ENCODE data around the gene SAMD4A.

Gene SAMD4A

GRCh38 chr14:54675236-54676128 lies 108.6 kb downstream of the SAMD4A start:
- in situ Hi-C loops (cut with MboI; ENCODE audit: low sequenced_read_pairs), result no loop called here

GRCh38 chr14:54676812-54677708 lies 110.1 kb downstream of the SAMD4A start:
- in situ Hi-C loops (cut with MboI; ENCODE audit: low sequenced_read_pairs), result no loop called here

DNA sequence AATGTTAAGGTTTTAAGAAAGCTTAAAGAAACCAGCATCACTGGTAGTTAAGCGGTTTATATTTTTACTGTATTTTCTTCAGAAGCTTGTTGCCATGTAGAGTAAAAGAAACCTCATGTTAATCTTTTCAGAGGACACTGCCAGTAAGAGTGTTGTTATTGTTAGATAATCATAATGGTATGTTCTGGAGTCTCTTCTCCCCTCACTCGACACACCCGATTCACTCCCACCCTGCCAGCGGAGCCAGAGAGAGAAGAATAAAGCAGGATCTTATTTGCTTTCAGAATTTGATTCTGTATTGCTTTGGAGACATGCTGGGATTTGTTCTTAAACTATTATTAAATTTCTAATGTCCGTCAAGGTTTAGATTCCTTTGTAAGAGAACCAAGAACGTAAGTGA lies 113.7 kb downstream of the SAMD4A start:
- in situ Hi-C loops (cut with MboI; ENCODE audit: low sequenced_read_pairs), result no loop called here

- in situ Hi-C loops (cut with MboI; ENCODE audit: low sequenced_read_pairs), result no loop called here
These were observed 114.9 kb downstream of the SAMD4A start for GRCh38 chr14:54681811-54682261.

- in situ Hi-C loops (cut with MboI; ENCODE audit: low sequenced_read_pairs), result no loop called here
These were observed 115.7 kb downstream of the SAMD4A start for GRCh38 chr14:54682578-54682977.

DNA sequence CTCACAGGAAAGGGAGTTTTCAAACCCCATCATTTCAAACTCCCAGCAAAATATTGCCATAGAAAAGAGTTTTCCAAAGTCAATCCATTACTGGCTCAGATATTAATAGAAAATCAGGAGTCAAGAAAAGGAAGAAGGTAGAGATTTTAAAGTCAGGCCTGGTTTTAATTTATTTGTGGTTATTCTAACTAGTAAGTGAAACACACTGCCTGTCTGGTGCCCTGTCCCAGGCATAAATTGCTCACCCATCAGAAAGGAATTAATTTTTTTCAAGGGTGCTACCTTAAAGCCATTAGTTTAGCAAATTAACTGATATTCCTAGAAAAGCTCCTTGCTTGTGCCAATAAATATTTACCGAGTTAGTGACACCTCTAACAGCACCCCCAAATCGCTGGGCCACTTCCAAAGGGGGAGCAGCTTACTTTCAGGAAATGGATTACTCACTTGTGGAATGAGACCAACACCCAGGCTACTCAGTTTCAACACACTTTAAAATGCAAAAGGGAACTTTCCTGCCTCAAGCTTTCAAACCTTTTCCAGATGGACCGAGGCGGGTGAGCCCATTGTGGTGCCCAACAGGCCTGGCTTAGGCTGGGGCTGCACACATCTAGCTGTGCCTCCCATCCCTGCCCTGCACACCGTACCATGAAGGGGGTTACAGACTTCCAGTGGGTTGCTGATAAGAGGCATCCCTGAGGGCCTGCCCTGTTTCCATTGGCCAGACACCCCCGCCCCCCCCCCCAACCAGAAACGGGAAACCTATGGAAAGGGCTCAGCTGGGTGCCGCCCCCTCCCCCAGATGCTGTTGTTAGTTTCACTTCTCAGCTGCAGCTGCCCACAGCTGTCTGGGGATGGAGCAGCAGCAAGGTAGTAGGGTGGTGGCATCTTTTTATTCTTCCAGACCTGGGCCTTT lies 117.2 kb downstream of the SAMD4A start:
- in situ Hi-C loops (cut with MboI; ENCODE audit: low sequenced_read_pairs), result no loop called here

GRCh38 chr14:54685286-54685845 lies 118.4 kb downstream of the SAMD4A start:
- in situ Hi-C loops (cut with MboI; ENCODE audit: low sequenced_read_pairs), result no loop called here

DNA sequence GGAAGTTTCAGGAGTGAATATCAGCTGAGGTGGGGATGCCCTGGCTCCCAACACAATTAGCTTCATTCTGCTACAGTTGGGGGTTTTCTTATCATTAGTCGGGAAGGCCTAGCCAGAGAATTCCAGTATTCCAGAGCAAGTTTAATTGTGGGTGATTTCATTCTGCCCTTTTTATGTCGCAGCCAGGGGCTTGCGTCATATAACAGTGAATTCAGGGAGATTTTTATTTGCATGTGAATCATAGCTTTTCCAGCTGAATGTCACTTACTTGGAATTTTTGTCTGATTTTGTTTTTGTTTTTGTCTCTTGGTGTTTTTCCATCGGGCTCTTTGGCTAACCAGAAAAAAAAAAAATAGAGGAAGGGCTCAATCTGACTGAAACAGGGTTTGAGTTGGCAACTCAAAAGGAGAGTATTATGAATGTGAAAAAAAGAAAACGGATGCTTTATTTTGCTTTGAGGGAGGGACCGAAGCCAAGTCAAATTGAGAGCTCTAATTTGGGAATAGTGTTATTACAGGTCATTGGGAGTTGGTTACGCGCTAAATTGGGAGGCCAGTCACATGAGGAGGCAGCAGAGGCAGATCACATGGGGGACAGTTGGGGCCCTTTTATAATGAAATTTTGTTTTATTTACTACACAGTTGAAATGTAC lies 119.4 kb downstream of the SAMD4A start:
- in situ Hi-C loops (cut with MboI; ENCODE audit: low sequenced_read_pairs), result no loop called here

DNA sequence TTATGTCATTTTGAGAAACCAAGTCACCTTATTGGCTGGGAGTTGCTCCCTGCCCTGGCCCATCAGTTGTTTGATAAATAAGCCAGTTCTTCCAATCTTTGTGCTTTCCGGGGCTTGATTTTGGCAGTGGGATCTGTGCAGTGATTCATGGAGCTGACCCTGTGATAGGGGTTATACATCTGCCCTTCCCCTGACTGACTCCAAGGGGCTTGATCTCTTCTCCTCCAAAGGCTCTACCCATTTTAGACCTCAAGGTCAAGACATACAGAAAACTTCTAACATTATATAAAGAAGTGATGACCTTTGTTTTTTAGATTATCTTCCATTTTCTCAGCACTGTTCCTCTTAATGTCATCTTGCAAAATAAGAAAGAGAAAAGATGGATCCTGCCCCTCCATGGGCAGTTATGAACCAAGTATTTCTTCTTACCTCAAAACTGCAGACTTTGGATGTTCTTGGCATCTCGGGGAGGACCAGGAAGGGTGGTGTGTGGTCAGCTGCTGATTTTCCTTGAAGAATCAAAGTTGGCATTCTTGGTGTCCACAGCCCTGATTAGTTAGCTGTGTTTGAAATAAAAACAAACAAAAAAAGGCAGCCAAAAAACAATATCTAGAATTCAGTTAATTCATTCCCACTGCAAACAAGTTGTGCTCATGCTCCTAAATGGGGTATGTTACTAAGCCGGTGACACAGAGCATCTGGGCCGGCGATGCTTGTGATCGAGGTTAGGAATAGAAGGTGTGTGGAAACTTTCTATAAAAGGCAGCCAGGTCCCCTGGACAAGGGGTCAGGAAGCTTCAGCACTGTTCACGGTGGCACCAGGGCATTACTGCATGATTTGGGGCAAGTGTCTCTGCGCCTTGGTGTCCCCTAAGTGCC lies 120.2 kb downstream of the SAMD4A start:
- in situ Hi-C loops (cut with MboI; ENCODE audit: low sequenced_read_pairs), result no loop called here

GRCh38 chr14:54687750-54688119 lies 120.8 kb downstream of the SAMD4A start:
- in situ Hi-C loops (cut with MboI; ENCODE audit: low sequenced_read_pairs), result no loop called here

DNA sequence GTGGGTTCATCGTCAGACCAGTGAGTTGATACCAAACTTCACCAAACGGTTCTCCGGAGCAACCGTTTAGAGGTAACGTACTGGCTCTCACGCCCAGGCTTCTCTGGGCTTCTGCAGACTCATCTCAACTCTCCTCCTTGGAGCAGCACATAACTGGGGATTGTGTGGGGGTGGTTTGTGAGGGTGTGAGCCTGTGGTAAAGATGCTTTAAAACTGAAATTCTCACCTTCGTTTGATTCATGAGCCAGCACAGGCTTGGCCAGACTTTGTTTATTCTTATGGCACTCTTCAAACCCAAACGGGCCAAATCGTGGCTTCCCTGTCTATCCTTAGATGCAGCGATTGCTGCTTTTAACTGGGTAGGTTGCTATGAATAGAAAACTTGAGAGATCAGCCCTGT lies 121.3 kb downstream of the SAMD4A start:
- in situ Hi-C loops (cut with MboI; ENCODE audit: low sequenced_read_pairs), result no loop called here

GRCh38 chr14:54689928-54690327 lies 123.0 kb downstream of the SAMD4A start:
- in situ Hi-C loops (cut with MboI; ENCODE audit: low sequenced_read_pairs), result no loop called here

GRCh38 chr14:54690887-54691286 lies 124.0 kb downstream of the SAMD4A start:
- in situ Hi-C loops (cut with MboI; ENCODE audit: low sequenced_read_pairs), result no loop called here

DNA sequence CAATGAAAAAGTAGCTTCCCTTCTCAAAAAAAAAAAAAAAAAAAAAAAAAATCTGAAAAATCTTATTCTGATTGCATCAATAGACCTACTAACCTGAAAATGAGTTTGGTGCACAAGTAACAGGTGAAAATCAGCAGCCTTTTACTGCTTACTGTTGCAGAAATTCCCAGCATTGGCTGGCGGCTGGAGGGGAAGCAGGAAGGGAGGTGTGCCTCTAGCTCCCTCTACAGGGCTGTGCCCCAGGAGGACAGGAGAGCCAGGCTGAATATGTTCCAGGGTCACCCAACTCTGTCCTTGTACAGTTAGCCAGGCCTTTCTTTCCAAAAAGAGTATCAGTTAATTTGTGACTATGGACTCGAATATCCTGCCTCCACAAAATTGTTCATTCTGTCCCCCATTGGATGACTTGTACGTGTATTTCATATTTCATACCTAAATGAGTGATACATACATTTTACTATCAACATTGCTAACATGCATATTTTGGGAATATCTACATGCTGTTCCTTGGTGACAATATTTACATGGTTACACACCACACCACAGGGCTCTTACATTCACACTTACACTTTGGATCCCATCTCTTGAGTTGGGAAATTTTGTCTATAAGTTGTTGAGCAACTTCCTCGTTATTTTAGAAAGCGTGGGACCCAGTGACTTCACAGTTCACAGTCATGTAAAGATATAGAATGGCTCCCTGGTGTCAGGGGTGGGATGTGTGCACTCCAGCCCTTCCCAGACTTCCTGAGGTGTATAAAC lies 124.8 kb downstream of the SAMD4A start:
- in situ Hi-C loops (cut with MboI; ENCODE audit: low sequenced_read_pairs), result no loop called here

DNA sequence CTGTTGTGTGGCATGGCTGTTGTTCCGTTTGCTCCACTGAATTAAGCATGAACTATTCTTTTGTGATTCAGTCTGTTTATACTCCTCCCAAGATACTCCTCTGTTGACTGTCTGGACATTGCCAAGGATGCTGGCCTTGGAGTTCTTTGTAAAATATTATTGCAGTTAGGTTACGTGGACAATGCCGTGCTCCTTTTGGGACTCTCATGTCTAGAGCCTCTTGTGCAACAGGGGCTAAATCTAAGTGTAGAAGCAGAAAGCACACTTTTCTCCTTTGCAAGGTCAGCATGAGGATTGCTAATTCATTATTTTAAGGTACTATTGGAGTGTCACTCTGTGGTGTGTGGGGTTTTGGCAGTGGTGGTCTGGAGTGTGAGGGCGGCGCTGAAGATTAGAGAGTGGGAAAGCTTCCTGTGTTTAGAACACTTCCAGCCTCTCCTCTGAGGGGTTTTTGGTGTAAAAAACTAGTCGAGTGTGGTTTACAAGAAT lies 125.4 kb downstream of the SAMD4A start:
- in situ Hi-C loops (cut with MboI; ENCODE audit: low sequenced_read_pairs), result no loop called here

- in situ Hi-C loops (cut with MboI; ENCODE audit: low sequenced_read_pairs), result no loop called here
These were observed 126.8 kb downstream of the SAMD4A start for GRCh38 chr14:54693761-54694160.

DNA sequence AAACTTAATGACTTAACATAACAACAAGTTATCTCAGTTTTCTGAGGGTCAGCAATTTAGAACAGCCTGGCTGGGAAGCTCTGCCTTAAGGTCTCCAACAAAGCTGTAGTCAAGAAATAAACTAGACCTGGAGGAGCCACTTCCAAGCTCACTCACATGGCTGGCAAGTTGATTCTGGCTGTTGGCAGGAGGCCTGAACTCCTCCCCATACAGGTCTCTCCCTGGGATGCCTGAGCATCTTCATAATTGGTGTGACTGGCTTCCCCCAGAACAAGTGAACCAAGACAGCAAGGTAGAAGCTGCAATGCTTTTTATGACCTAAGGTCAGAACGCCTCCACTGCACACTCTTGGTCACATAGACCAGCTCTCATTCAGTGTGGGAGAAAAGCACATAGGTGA lies 128.3 kb downstream of the SAMD4A start:
- in situ Hi-C loops (cut with MboI; ENCODE audit: low sequenced_read_pairs), result no loop called here

DNA sequence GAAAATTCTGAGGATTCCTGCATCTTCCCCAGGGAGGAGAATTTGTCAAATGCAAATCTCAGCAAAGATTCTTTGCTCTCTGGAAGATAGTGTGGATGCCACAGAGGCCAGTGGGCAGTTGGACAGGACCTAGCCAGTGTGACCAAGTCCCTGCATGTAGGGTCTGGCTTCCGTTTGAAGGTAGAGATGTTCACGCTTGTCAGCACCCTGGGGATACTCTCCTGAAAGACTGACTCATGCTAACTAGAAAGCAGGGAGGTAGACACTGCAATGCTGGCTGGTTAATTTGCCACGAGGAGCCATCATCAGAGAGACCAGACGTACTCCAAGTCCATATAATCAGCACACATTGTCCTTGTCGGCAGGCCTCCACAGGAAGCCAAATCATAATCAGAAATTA lies 130.1 kb downstream of the SAMD4A start:
- in situ Hi-C loops (cut with MboI; ENCODE audit: low sequenced_read_pairs), result no loop called here
